Measurements from ENCODE around the gene FOXK1.

FOXK1 gene

DNA sequence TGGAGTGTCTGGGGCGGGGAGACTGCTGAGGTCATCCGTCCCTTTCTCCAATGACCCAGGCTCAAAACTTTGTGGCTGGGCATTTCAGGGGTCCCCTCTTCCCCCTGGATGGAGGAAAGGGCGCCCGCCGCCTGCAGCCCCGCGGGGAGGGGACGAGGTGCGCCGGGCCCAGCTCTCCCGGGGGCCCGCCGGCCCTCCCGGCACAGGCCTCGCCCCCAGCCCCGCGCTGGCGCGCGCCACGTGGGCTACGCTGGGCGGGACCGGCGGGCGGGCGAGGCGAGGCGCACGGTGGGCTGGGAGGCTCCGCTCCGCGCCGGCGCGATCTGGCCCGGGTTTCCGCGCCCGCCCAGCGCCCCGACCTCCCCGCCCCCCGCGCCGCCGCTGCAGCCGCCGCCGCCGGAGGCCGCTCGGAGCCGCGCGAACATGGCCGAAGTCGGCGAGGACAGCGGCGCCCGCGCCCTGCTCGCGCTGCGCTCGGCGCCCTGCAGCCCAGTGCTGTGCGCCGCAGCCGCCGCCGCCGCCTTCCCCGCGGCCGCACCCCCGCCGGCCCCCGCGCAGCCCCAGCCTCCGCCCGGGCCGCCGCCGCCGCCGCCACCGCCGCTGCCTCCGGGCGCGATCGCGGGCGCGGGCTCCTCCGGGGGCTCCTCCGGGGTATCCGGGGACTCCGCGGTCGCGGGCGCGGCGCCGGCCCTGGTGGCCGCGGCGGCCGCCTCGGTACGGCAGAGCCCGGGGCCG lies at the start of gene FOXK1:
TSS of gene FOXK1 (plus strand) at position 410 of the 735 bp plus-strand sequence. CDS start at position 424, 14 bp downstream.
- in situ Hi-C loops (cut with HindIII; ENCODE audit: low sequenced_read_pairs) = no loop called here
- H3K4me3 ChIP-seq (ENCODE audit: low read depth, low read length) = peak within 1 kb of the TSS; percentile 88
- no peak for DNase-seq (ENCODE audit: low read depth)
- TF ChIP-seq, protein P1, sequence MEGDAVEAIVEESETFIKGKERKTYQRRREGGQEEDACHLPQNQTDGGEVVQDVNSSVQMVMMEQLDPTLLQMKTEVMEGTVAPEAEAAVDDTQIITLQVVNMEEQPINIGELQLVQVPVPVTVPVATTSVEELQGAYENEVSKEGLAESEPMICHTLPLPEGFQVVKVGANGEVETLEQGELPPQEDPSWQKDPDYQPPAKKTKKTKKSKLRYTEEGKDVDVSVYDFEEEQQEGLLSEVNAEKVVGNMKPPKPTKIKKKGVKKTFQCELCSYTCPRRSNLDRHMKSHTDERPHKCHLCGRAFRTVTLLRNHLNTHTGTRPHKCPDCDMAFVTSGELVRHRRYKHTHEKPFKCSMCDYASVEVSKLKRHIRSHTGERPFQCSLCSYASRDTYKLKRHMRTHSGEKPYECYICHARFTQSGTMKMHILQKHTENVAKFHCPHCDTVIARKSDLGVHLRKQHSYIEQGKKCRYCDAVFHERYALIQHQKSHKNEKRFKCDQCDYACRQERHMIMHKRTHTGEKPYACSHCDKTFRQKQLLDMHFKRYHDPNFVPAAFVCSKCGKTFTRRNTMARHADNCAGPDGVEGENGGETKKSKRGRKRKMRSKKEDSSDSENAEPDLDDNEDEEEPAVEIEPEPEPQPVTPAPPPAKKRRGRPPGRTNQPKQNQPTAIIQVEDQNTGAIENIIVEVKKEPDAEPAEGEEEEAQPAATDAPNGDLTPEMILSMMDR (IDR thresholded peaks at IDR 0.05; ENCODE audit: low read depth, low read length, missing control alignments) = no peak

DNA sequence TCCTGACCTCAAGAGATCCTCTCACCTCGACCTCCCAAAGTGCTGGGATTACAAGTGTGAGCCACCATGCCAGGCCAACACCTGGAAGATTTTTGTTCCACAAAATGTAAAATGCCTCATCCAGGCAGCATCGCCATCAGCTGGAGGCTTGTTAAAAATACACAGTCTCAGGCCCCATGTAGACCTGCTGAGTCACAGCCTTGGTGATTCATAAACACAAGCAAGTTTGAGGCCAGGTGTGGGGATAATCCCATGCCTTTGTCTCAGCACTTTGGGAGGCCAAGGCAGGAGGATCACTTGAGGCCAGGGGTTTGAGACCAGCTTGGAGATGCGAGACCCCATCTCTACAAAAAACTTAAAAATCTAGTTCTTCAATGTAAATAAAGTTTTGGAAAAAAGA lies 49.1 kb upstream of the FOXK1 start:
- no peak overlapping the region for H3K4me3 ChIP-seq (ENCODE audit: low read depth, low read length)
- TF ChIP-seq, protein P1 (IDR thresholded peaks at IDR 0.05; ENCODE audit: low read depth, low read length, missing control alignments) = no peak
- DNase-seq (ENCODE audit: low read depth) = no peak
- in situ Hi-C loops (cut with HindIII; ENCODE audit: low sequenced_read_pairs) = no loop called here

DNA sequence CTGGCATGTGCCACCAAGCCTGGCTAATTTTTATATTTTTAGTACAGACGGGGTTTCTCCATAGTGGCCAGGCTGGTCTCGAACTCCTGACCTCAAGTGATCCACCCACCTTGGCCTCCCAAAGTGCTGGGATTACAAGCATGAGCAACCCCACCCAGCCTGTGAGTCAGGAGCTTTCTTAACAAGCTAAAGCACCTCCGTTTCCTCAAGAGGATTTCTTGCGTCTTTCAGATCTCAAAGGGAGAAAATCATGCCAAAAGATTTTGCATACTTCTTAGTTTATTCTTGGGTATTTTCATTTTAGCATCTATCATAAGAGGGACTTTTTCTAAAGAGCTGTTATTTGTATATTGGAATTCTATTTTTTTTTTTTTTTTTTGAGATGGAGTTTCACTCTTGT lies 47.9 kb upstream of the FOXK1 start:
- in situ Hi-C loops (cut with HindIII; ENCODE audit: low sequenced_read_pairs) = no loop called here
- no peak overlapping the region for H3K4me3 ChIP-seq (ENCODE audit: low read depth, low read length)
- TF ChIP-seq, protein P1 (IDR thresholded peaks at IDR 0.05; ENCODE audit: low read depth, low read length, missing control alignments) = no peak
- DNase-seq (ENCODE audit: low read depth) = no peak

DNA sequence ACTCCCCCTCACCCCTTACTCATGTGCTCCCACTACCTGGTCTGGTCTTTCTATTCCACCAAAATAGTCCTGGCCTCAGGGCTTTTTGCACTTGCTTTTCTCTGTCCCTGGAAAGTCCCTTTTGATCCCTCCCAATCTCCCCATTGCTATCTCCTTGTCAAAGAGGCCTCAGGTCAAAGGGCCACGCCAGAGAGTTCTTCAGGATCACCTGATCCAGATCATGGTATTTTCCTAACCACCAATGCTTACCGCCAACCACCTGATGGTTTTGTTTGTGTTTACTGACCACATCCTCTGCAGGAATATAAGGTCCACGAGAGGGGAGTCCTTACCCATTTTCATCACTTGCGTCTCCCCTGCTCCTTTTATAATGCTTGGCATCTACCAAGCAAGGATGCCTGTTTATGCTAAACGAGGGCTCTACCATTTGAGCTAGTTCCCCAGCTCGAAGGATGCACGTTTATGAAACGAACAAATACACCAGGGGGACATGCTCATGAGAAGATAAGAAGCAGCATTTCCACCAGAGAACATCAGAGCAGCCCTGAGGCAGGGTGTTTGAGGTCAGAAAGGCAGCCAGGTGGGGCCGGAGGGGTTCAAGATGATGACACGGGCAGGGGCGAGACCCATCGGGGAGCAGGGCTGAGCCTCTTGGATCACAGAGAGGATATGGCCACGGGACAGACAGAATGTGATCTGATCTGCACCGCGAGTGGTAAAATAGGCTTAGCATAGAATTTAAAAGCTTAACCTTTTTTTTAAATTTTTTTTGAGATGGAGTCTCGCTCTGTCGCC lies 43.1 kb upstream of the FOXK1 start:
- in situ Hi-C loops (cut with HindIII; ENCODE audit: low sequenced_read_pairs) = no loop called here
- TF ChIP-seq, protein P1 (IDR thresholded peaks at IDR 0.05; ENCODE audit: low read depth, low read length, missing control alignments) = no peak
- no peak overlapping the region for H3K4me3 ChIP-seq (ENCODE audit: low read depth, low read length)
- DNase-seq (ENCODE audit: low read depth) = no peak

DNA sequence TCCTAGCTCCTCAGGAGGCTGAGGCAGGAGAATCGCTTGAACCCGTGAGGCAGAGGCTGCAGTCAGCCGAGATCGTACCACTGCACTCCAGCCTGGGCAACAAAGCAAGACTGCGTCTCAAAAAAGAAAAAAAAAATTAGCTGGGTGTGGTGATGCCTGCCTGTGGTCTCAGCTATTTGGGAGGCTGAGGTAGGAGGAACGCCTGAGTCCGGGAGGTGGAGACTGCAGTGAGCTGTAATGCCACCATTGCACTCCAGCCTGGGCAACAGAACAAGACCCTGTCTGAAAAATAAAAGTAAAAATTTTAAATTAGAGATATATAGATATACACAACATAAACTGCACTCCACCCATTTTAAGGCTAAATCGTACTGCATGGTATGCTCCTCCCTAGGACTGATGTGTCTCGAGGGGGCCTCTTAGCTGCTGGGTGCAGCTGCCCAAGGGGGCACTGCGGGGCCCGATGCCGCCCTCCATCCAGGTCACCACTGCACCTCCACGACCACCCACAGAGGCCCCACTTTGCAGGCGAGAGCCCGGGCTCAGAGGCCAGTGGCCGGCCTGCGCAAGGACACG lies 40.9 kb upstream of the FOXK1 start:
- H3K4me3 ChIP-seq (ENCODE audit: low read depth, low read length) = peak overlapping the region; percentile 52
- DNase-seq (ENCODE audit: low read depth) = no peak
- TF ChIP-seq, protein P1 (IDR thresholded peaks at IDR 0.05; ENCODE audit: low read depth, low read length, missing control alignments) = peak; percentile 2
- in situ Hi-C loops (cut with HindIII; ENCODE audit: low sequenced_read_pairs) = no loop called here

DNA sequence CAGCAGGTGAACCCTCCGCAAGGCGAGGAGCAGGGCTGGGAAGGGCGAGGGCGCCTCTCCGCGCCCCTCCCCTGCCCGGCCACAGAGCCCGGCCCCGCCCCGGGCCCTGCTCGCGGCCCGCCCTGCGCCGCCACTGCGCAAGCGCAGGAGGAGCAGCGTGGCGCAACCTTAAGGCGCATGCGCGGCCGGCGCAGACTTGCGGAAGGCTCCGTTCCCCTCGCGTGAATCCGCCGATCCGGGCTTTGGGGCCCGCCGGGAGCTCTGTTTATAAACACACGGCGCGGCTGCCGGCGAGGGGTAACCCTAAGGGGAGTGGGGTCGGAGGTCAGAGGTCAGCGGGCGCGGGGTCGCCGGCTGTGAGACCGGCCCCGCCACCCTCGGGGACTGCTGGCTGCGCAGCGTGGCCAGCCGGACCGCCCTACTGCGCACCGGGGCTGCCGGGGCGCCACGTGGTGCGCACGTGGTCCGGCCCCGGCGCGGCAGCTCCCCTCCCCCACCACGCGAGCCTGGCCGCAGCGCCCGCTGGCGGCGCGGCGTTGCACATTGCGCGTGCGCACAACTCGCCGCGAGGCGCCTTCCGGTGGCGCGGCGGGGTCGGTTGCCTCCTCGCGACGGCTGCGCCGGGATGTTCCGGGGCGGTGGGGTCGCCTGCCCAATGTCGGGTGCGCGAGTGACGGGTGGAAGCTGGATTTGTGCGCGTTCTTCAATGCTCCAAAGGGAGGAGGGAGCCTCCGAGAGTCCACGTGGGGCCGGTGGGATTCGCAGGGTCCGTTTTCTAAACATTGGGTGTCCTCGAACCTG lies 40.2 kb upstream of the FOXK1 start:
- peak; percentile 77 for DNase-seq (ENCODE audit: low read depth)
- in situ Hi-C loops (cut with HindIII; ENCODE audit: low sequenced_read_pairs) = no loop called here
- TF ChIP-seq, protein P1 (IDR thresholded peaks at IDR 0.05; ENCODE audit: low read depth, low read length, missing control alignments) = peak; percentile 24
- H3K4me3 ChIP-seq (ENCODE audit: low read depth, low read length) = peak overlapping the region; percentile 52

Data from astrocyte of the cerebellum (primary cell).